Neutrophil (primary cell): Measurements from ENCODE around the gene POTEI.
"Not testable (repeated sequence)": the region's sequence is repeated elsewhere in the genome, so short reads cannot be mapped to it uniquely, and the experiment has no call there.

Experiments
- H3K27ac ChIP-seq: fragments of 200-600 bp; sonication (generic); 2 replicates; pipeline ENCODE4 v1.5.1; 2016; ENCODE audit warnings: mild to moderate bottlenecking, moderate library complexity
- H3K27me3 ChIP-seq: fragments of 200-600 bp; sonication (generic); 2 replicates; pipeline ENCODE4 v1.6.0; 2016; ENCODE audit warnings: mild to moderate bottlenecking
- H3K36me3 ChIP-seq: fragments of 200-600 bp; sonication (generic); 2 replicates; pipeline ENCODE4 v1.5.1; 2017
- H3K4me1 ChIP-seq, 2 experiments: fragments of 200-600 bp in 1 of 2; sonication (generic) in 1 of 2; 1 replicate in 1 of 2; 2 replicates in 1 of 2; pipeline versions ENCODE4 v1.5.1 to v1.6.1; 2013 to 2016; ENCODE audit warnings: low read depth in 1 of 2, low read length in 1 of 2, mild to moderate bottlenecking in 1 of 2, moderate library complexity in 1 of 2; ENCODE audit not compliant: control insufficient read depth in 1 of 2, insufficient read depth in 1 of 2
- H3K4me3 ChIP-seq, 2 experiments: fragments of 200-600 bp in 1 of 2; sonication (generic) in 1 of 2; 1 replicate in 1 of 2; 2 replicates in 1 of 2; pipeline ENCODE4 v1.5.1; 2013 to 2016; ENCODE audit warnings: low read depth in 1 of 2, low read length in 1 of 2, mild to moderate bottlenecking in 1 of 2, moderate library complexity in 1 of 2
- H3K9me3 ChIP-seq: fragments of 200-600 bp; sonication (generic); 2 replicates; pipeline ENCODE4 v1.5.1; 2016

POTEI gene

DNA sequence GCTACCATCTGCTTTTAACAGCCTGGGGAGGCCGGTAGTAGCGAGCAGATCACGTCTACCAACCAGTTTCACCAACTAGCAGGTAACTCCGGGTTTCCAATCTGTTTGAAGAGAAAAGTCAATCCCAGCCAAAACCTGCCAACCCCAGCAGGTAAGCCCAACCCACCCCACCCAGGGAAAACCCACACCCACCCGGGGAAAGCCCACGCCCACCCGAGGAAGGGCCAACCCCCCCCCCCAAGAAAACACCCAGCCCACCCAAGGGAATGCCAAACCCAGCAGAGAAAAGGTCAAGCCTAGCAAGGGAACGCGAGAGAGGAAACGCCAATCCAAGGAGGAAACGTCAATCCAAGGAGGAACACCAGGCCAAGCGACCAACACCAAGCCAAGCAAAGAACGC is at the start of gene POTEI:
POTEI (minus strand) TSS at position 101 of the 400 bp plus-strand sequence; CDS start at position 8, 93 bp downstream.
- H3K27me3 ChIP-seq, H3K9me3 ChIP-seq, H3K4me1 ChIP-seq, H3K27ac ChIP-seq, H3K4me3 ChIP-seq, H3K36me3 ChIP-seq: not testable (repeated sequence)

- not testable (repeated sequence) for H3K36me3 ChIP-seq, H3K27ac ChIP-seq, H3K27me3 ChIP-seq, H3K4me1 ChIP-seq, H3K4me3 ChIP-seq, H3K9me3 ChIP-seq
Observed at GRCh38 chr2:130556441-130556840, 47.3 kb upstream of the POTEI start.

- not testable (repeated sequence) for H3K4me1 ChIP-seq, H3K9me3 ChIP-seq, H3K36me3 ChIP-seq, H3K27me3 ChIP-seq, H3K27ac ChIP-seq, H3K4me3 ChIP-seq
Observed at GRCh38 chr2:130554178-130554577, 45.0 kb upstream of the POTEI start.

DNA sequence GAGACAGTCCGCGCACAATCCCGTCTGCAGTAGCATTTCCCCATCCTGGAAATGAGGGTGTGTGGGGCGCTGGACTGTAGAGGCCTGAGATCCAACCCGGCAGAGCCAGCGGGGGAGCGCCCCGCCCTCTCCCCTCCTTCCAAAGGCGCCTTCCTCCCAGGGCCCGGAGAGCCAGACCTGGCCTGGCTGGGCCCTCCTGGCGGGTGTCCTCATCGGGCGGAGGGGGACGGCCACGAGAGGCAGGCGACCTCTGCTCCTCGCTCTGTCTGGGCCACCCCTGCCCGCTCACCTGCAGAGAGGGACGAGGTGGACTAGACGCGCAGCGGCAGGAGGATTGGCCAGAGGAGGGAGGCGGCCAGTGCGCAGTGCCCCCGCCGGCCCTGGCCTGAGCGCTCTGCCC is 40.3 kb upstream of the POTEI start:
- not testable (repeated sequence) for H3K9me3 ChIP-seq, H3K27ac ChIP-seq, H3K36me3 ChIP-seq, H3K27me3 ChIP-seq, H3K4me3 ChIP-seq, H3K4me1 ChIP-seq

DNA sequence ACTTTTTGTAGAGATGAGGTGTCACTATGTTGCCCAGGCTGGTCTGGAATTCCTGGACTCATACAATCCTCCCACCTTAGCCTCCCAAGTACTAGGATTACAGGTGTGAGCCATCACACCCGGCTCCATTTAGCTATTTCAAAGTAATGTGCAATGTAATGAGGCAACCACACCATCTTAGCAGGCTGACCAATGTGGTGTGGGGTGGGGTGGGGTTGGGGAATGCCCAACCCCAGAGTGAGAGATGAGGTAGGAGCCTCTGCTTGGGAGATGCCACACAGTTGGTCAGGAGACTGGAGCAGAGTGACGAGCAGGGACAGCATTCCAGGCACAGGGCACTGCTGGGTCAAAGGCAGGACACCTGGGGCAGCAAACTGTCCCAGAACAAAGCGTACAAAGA is 39.3 kb upstream of the POTEI start:
- not testable (repeated sequence) for H3K27ac ChIP-seq, H3K4me3 ChIP-seq, H3K4me1 ChIP-seq, H3K36me3 ChIP-seq, H3K27me3 ChIP-seq, H3K9me3 ChIP-seq

DNA sequence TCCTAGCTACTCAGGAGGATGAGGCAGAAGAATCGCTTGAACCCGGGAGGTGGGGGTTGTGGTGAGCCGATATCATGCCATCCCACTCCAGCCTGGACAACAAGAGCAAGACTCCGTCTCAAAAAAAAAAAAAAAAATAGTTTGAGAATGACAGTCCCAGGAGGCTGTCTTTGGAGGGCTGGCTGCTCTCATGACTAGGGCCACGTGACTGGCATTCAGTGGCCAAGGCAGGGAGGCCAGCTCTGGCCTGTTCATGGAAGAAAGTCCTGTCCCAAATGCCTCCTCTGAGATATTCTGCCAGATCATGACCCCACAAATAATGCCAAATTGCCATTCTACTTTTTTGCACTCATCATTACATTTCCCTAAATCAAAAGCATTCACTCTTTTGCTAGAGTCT is 35.9 kb upstream of the POTEI start:
- not testable (repeated sequence) for H3K4me1 ChIP-seq, H3K27ac ChIP-seq, H3K27me3 ChIP-seq, H3K9me3 ChIP-seq, H3K4me3 ChIP-seq, H3K36me3 ChIP-seq

- H3K4me1 ChIP-seq, H3K27me3 ChIP-seq, H3K4me3 ChIP-seq, H3K36me3 ChIP-seq, H3K9me3 ChIP-seq, H3K27ac ChIP-seq: not testable (repeated sequence)
Observed at GRCh38 chr2:130543785-130544528, 34.8 kb upstream of the POTEI start.

- not testable (repeated sequence) for H3K4me3 ChIP-seq, H3K27ac ChIP-seq, H3K27me3 ChIP-seq, H3K36me3 ChIP-seq, H3K4me1 ChIP-seq, H3K9me3 ChIP-seq
Observed at GRCh38 chr2:130542789-130543188, 33.7 kb upstream of the POTEI start.

GRCh38 chr2:130538271-130538670 is 29.1 kb upstream of the POTEI start:
- not testable (repeated sequence) for H3K27ac ChIP-seq, H3K27me3 ChIP-seq, H3K9me3 ChIP-seq, H3K4me3 ChIP-seq, H3K4me1 ChIP-seq, H3K36me3 ChIP-seq

- not testable (repeated sequence) for H3K4me3 ChIP-seq, H3K9me3 ChIP-seq, H3K4me1 ChIP-seq, H3K36me3 ChIP-seq, H3K27ac ChIP-seq, H3K27me3 ChIP-seq
Observed at GRCh38 chr2:130536654-130537053, 27.5 kb upstream of the POTEI start.

DNA sequence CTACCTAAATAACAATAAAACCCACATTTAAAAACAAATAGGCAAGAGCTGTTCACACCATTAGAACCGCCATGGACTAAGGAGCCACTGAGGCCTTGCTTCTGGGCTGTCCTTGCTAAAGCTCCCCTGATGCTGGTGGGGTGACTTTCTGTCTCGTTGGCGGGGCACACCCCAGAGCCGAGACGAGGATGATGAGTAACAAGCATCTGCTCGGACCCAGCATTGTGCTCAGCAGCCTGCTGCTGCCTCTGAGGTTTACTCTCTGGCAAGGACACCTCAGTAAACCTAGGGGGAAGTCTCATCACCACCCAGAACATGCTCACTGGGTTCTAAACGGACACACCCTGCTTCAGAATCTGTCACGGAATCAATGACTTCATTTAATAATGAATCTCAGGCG is 22.5 kb upstream of the POTEI start:
- H3K27ac ChIP-seq, H3K27me3 ChIP-seq, H3K9me3 ChIP-seq, H3K36me3 ChIP-seq, H3K4me3 ChIP-seq, H3K4me1 ChIP-seq: not testable (repeated sequence)

DNA sequence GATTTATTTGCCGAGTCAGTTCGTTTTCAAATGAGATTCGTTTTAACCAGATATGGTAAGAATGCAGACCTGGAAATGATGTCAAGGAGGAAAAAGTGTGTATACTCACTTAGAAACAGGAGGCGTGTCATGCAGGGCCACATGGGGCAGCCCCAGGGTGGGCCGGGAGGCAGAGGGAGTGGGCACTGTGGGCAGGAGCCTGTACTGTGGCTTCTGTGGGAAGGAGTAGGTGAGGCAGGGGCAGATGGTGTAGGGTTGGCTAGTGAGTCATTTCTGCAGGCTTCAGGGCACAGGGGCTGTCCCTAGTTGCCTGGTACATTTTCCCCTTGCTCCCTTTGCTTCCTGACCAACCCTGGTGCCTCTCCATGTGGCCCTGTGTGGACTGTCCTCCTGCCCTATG is 22.1 kb upstream of the POTEI start:
- H3K36me3 ChIP-seq, H3K4me3 ChIP-seq, H3K4me1 ChIP-seq, H3K27me3 ChIP-seq, H3K9me3 ChIP-seq, H3K27ac ChIP-seq: not testable (repeated sequence)

DNA sequence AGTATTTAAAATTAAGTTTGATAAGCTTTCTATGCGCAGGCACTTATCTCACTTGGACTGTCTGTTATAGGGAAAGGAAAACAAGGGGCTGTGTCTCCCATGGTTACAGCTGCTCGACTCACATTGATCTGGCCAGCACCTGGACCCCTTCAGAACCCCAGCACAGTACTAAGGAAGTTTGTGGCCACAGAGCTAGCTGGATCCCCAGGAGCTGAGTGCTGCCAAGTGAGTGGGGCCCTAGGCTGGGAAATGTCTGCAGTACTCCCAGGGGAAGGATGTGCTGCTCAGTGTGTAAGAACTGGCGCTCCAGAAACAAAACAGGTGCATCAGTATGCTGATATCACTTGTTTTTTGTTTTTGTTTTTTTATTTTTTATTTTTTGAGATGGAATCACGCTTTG is 21.1 kb upstream of the POTEI start:
- H3K27me3 ChIP-seq, H3K27ac ChIP-seq, H3K9me3 ChIP-seq, H3K4me1 ChIP-seq, H3K36me3 ChIP-seq, H3K4me3 ChIP-seq: not testable (repeated sequence)

GRCh38 chr2:130529545-130529944 is 20.4 kb upstream of the POTEI start:
- not testable (repeated sequence) for H3K4me3 ChIP-seq, H3K36me3 ChIP-seq, H3K9me3 ChIP-seq, H3K4me1 ChIP-seq, H3K27me3 ChIP-seq, H3K27ac ChIP-seq
